Peyer's patch (tissue), 4 donors: ENCODE measurements around the gene CLCN1. TPM values are rescaled to one million over a fixed set of nuclear protein-coding genes. Genes with fewer than 3 reads are reported as not detected.

Source experiments
- DNase-seq, 3 donors: peaks; one replicate each; pipeline ENCODE4 v3.0.0-alpha.2; 2017 to 2019
- H3K27ac ChIP-seq, 4 donors: fragments of 200-600 bp; sonication (generic); one replicate each; pipeline ENCODE4 v1.5.1; 2016 to 2019
- H3K27me3 ChIP-seq, 2 donors: fragments of 200-600 bp; sonication (generic); one replicate each; pipeline ENCODE4 v1.5.1; 2019
- H3K36me3 ChIP-seq, 3 donors: fragments of 200-600 bp; sonication (generic); one replicate each; pipeline ENCODE4 v1.5.1; 2016 to 2019
- H3K4me1 ChIP-seq, 4 donors: fragments of 200-600 bp; sonication (generic); one replicate each; pipeline ENCODE4 v1.5.1; 2016 to 2019
- H3K4me3 ChIP-seq, 4 donors: fragments of 200-600 bp; sonication (generic); 1 replicate in 3 of 4; 2 replicates in 1 of 4; pipeline ENCODE4 v1.5.1; 2016 to 2019; ENCODE audit warnings: mild to moderate bottlenecking in 1 of 4
- H3K9me3 ChIP-seq, 4 donors: fragments of 200-600 bp; sonication (generic); one replicate each; pipeline ENCODE4 v1.5.1; 2016 to 2019; ENCODE audit warnings: mild to moderate bottlenecking in 1 of 4
- POLR2A ChIP-seq, 2 donors: fragments of 450-650 bp; IDR thresholded peaks; one replicate each; pipeline ENCODE4 v1.5.1; 2017; ENCODE audit warnings: antibody characterized with exemption in 2 of 2, mild to moderate bottlenecking in 2 of 2, moderate library complexity in 2 of 2
- total RNA-seq, 4 donors: library from RNA; depleted of rRNA; stranded (reverse); fragments of >200 nt; gene quantifications; one replicate each; pipeline ENCODE4 v1.1.0, GENCODE V29; 2016
- TF ChIP-seq, protein P1 (sequence below), 6 experiments: fragments of 450-650 bp in 4 of 6; fragments of 200-600 bp in 2 of 6; sonication (generic) in 1 of 6; IDR thresholded peaks; one replicate each; pipeline ENCODE4 v1.5.1; 2017 to 2019; ENCODE audit warnings: antibody characterized with exemption in 6 of 6, mild to moderate bottlenecking in 3 of 6, moderate library complexity in 1 of 6

Gene CLCN1
- total RNA-seq, 4 donors from 2014 or later: 1.1 to 6.5 (median 2.5) TPM; not detected in 1

GRCh38 chr7:143380646-143381426 lies 64.9 kb downstream of the CLCN1 start, which contains the start of gene ZYX:
Gene ZYX (plus strand): TSS chr7:143381345. CDS start chr7:143381572, 227 bp downstream.
- Histone ChIP-seq H3K27me3 (no peaks in the 10 kb centered on the region), H3K27ac (peak within 1 kb of the TSS; percentile 94 to 99 (median 99)), H3K9me3 (no peaks in the 10 kb centered on the region), H3K36me3 (no peaks in the 10 kb centered on the region), H3K4me3 (peak within 1 kb of the TSS; percentile 77 to 100 (median 87)), H3K4me1 (peaks cover 0 to 46% (median 24%) of the 10 kb centered on the region in 4 donors)
- TF ChIP-seq POLR2A (IDR thresholded peaks at IDR 0.05): peak; percentile 77 to 82
- TF ChIP-seq, protein P1, sequence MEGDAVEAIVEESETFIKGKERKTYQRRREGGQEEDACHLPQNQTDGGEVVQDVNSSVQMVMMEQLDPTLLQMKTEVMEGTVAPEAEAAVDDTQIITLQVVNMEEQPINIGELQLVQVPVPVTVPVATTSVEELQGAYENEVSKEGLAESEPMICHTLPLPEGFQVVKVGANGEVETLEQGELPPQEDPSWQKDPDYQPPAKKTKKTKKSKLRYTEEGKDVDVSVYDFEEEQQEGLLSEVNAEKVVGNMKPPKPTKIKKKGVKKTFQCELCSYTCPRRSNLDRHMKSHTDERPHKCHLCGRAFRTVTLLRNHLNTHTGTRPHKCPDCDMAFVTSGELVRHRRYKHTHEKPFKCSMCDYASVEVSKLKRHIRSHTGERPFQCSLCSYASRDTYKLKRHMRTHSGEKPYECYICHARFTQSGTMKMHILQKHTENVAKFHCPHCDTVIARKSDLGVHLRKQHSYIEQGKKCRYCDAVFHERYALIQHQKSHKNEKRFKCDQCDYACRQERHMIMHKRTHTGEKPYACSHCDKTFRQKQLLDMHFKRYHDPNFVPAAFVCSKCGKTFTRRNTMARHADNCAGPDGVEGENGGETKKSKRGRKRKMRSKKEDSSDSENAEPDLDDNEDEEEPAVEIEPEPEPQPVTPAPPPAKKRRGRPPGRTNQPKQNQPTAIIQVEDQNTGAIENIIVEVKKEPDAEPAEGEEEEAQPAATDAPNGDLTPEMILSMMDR (IDR thresholded peaks at IDR 0.05): peak in 1 of 6 experiments; percentile 4
- peak; percentile 93 to 97 (median 97) for DNase-seq

DNA sequence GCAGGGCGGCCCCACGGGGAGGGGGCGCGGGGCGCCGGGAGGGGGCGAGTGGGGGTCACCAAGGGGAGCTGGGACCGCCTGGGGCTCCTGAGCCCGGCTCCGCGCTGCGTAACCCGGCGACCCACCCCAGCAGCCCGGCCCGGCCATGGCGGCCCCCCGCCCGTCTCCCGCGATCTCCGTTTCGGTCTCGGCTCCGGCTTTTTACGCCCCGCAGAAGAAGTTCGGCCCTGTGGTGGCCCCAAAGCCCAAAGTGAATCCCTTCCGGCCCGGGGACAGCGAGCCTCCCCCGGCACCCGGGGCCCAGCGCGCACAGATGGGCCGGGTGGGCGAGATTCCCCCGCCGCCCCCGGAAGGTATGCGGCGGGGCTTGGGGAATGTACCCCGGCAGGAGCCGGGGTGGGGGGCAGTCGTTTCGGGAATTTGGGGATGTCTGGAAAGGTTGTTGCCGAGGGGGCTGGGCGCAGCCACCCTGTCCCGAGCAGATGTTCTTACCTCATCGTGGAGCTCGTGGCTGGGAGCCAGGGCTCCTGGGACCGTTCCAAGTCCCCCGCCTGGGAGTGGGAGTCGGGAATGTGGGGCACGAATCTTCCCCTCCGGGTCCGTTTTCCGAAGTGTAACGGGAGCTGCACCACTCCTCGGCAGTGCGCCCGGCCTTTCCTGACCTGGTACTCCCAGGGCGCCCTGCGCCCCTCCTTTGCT lies 65.7 kb downstream of the CLCN1 start:
- TF ChIP-seq, protein P1 (IDR thresholded peaks at IDR 0.05): no peak
- no peak for TF ChIP-seq POLR2A (IDR thresholded peaks at IDR 0.05)
- Histone ChIP-seq H3K36me3 (no peaks in the 10 kb centered on the region), H3K4me1 (peaks cover 0 to 53% (median 28%) of the 10 kb centered on the region in 4 donors), H3K27me3 (no peaks in the 10 kb centered on the region), H3K9me3 (no peaks in the 10 kb centered on the region), H3K27ac (peak overlapping the region; percentile 94 to 99 (median 99)), H3K4me3 (peak overlapping the region; percentile 77 to 100 (median 87))
- DNase-seq: peak in 2 of 3 donors; percentile 72 to 77

DNA sequence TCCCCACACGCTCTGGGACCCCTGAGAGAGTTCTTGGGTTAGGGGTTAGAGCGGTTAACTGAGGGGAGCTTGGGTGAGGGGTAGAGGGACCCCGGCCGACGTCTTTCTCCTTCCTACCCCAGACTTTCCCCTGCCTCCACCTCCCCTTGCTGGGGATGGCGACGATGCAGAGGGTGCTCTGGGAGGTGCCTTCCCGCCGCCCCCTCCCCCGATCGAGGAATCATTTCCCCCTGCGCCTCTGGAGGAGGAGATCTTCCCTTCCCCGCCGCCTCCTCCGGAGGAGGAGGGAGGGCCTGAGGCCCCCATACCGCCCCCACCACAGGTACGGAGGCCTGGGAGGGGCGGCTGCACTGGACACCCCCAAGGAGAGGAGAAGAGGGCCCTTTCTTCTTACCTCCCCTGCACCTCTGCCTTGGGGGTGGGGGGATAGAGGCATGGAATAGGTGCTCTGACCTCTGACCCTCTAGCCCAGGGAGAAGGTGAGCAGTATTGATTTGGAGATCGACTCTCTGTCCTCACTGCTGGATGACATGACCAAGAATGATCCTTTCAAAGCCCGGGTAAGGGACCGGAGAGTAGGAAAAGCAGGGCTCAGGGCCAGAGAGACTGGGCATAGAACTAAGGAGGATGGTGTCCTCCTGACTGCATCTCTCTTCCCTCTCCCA lies 66.3 kb downstream of the CLCN1 start:
- no peak for TF ChIP-seq POLR2A (IDR thresholded peaks at IDR 0.05)
- TF ChIP-seq, protein P1 (IDR thresholded peaks at IDR 0.05): no peak
- DNase-seq: no peak
- peaks cover 0 to 5% (median 0%) of the 10 kb centered on the region in 3 donors for H3K36me3 ChIP-seq
- H3K27me3 ChIP-seq: no peaks in the 10 kb centered on the region
- peaks cover 0 to 59% (median 28%) of the 10 kb centered on the region in 4 donors for H3K4me1 ChIP-seq
- H3K27ac ChIP-seq: peak overlapping the region; percentile 94 to 99 (median 99)
- peak overlapping the region; percentile 77 to 100 (median 87) for H3K4me3 ChIP-seq
- H3K9me3 ChIP-seq: no peaks in the 10 kb centered on the region

- H3K27ac ChIP-seq: peak overlapping the region; percentile 94 to 99 (median 99)
- H3K27me3 ChIP-seq: no peaks in the 10 kb centered on the region
- TF ChIP-seq, protein P1 (IDR thresholded peaks at IDR 0.05): no peak
- no peak for TF ChIP-seq POLR2A (IDR thresholded peaks at IDR 0.05)
- DNase-seq: no peak
- H3K9me3 ChIP-seq: no peaks in the 10 kb centered on the region
- H3K4me3 ChIP-seq: peak overlapping the region in 3 of 4 donors; percentile 77 to 100 (median 93)
- H3K36me3 ChIP-seq: peaks cover 0 to 13% (median 0%) of the 10 kb centered on the region in 3 donors
- peaks cover 0 to 63% (median 28%) of the 10 kb centered on the region in 4 donors for H3K4me1 ChIP-seq
These were observed 67.1 kb downstream of the CLCN1 start for GRCh38 chr7:143382791-143383641.
